Panc1 (cell line): ENCODE measurements around the gene SH2D2A.

Experiments used
- CTCF ChIP-seq: fragments of 450-650 bp; IDR thresholded peaks from 2 replicates; pipeline ENCODE4 v1.5.1; 2017; ENCODE audit warnings: mild to moderate bottlenecking
- POLR2AphosphoS5 ChIP-seq: IDR thresholded peaks from 2 replicates; pipeline ENCODE4 v1.6.1; 2012; ENCODE audit warnings: mild to moderate bottlenecking, low read depth, low read length, moderate library complexity
- REST ChIP-seq, 2 experiments: IDR thresholded peaks; 2 replicates each; pipeline ENCODE4 v1.6.1; 2011 to 2012; ENCODE audit warnings: low read depth in 2 of 2, control low read depth in 1 of 2, low read length in 1 of 2, mild to moderate bottlenecking in 1 of 2, moderate library complexity in 1 of 2; ENCODE audit not compliant: insufficient read depth in 1 of 2
- SIN3A ChIP-seq: IDR thresholded peaks from 2 replicates; pipeline ENCODE4 v1.6.1; 2012; ENCODE audit warnings: low read depth, mild to moderate bottlenecking, low read length, moderate library complexity, borderline replicate concordance; ENCODE audit not compliant: insufficient read depth
- TCF7L2 ChIP-seq: IDR thresholded peaks from 2 replicates; pipeline ENCODE4 v1.6.1; 2011; ENCODE audit warnings: mild to moderate bottlenecking, low read depth, low read length, inconsistent platforms

- no peak for TF ChIP-seq POLR2AphosphoS5
- no peak for TF ChIP-seq CTCF
- no peak for TF ChIP-seq REST (IDR thresholded peaks at IDR 0.05; ENCODE audit: insufficient read depth in 1 of 2, low read depth in 2 of 2, low read length in 1 of 2)
- no peak for TF ChIP-seq TCF7L2
- TF ChIP-seq SIN3A = no peak
Measured at GRCh38 chr1:156789621-156790318, 26.9 kb downstream of the SH2D2A start.
